Measurements from ENCODE around the gene NAA25.

GRCh38 chr12:112020947-112021457, 87.6 kb downstream of the NAA25 start:
- TF ChIP-seq CTCF (conservative IDR thresholded peaks at IDR 0.05; ENCODE audit: low read depth, low read length) (no peak), EZH2 (IDR thresholded peaks at IDR 0.05; ENCODE audit: borderline replicate concordance, low read depth, low read length, poor library complexity, severe bottlenecking) (no peak)
